Motor neuron (in vitro differentiated cells): ENCODE data around the gene GDPGP1. TPM values are rescaled to one million over a fixed set of nuclear protein-coding genes. Genes with fewer than 3 reads are reported as not detected.

Source experiments
- ATAC-seq, 8 experiments: fragments of 200-7000 bp; cut with Tn5 transposase; replicated peaks in 6 of 8; 2 replicates each; pipeline ENCODE4 v1.8.0; 2021; ENCODE audit warnings: mild to moderate bottlenecking in 8 of 8, moderate library complexity in 8 of 8
- H3K27ac ChIP-seq, 2 donors: fragments of 250-450 bp; sonication (Bioruptor Pico); 2 replicates each; pipeline ENCODE4 v1.9.0; 2021; ENCODE audit warnings: antibody characterized with exemption in 2 of 2, mild to moderate bottlenecking in 2 of 2, moderate library complexity in 1 of 2
- H3K4me1 ChIP-seq, 2 donors: fragments of 250-450 bp; sonication (Bioruptor Pico); replicated peaks in 1 of 2; 2 replicates each; pipeline ENCODE4 v1.6.1; 2021; ENCODE audit warnings: antibody characterized with exemption in 2 of 2, mild to moderate bottlenecking in 2 of 2, moderate library complexity in 1 of 2
- H3K4me3 ChIP-seq, 5 donors: fragments of 250-450 bp; sonication (Bioruptor Pico); 2 replicates each; pipeline ENCODE4 v1.9.0; 2021; ENCODE audit warnings: antibody characterized with exemption in 5 of 5, mild to moderate bottlenecking in 5 of 5, moderate library complexity in 4 of 5
- WGBS, 10 experiments: fragments of 450-650 bp; shearing (Covaris generic); methylation state at CpG; one replicate each; pipeline ENCODE4 v1.0.0; 2022; 5-methylcytosine and 5-hydroxymethylcytosine counted together
- in situ Hi-C, 9 experiments: fragments of 400-800 bp; cut with MboI; loops; one replicate each; pipeline ENCODE4 v1.15.0; 2021; ENCODE audit warnings: low sequenced_read_pairs in 9 of 9, low pct_unique_long_range_greater_than_20kb in 2 of 9; ENCODE audit not compliant: unreplicated experiment in 9 of 9
- total RNA-seq, 8 experiments: library from RNA; unstranded; fragments of 300-600 nt; gene quantifications; 2 replicates each; pipeline versions ENCODE4 v1.2.3 to v1.2.4, GENCODE V29; 2022

Gene GDPGP1
- total RNA-seq, 8 experiments from 2014 or later: 2.2 to 7.2 (median 6.3) TPM

- in situ Hi-C loops: loop anchor here in 1 of 9 experiments (10.0 kb wide), 1 partner anchor 58 kb away; no protein-coding TSS in a partner anchor
- no peak for ATAC-seq
- Histone ChIP-seq H3K27ac (no peak overlapping the region), H3K4me1 (no peaks in the 10 kb centered on the region), H3K4me3 (no peak overlapping the region)
- WGBS, 10 experiments: 71 to 100% (median 86%) methylated on average over 1 to 2 of the region's 2 CpGs; no CpG with 5 or more reads in 1 of the 10 experiments
Measured at GRCh38 chr15:90222547-90222946, 11.5 kb upstream of the GDPGP1 start.

- 69 to 100% (median 93%) methylated on average over 1 to 15 of the region's 22 CpGs; no CpG with 5 or more reads in 2 of the 10 experiments for WGBS, 10 experiments
- Histone ChIP-seq H3K4me3 (no peak overlapping the region), H3K4me1 (no peaks in the 10 kb centered on the region), H3K27ac (no peak overlapping the region)
- ATAC-seq: no peak
- in situ Hi-C loops: loop anchor here in 1 of 9 experiments (10.0 kb wide), 1 partner anchor 59 kb away; no protein-coding TSS in a partner anchor
Measured at GRCh38 chr15:90223441-90224165, 10.4 kb upstream of the GDPGP1 start.

GRCh38 chr15:90225047-90225446 is 9.0 kb upstream of the GDPGP1 start:
- no peaks in the 10 kb centered on the region for H3K4me1 ChIP-seq
- no peak overlapping the region for H3K27ac ChIP-seq
- no peak for ATAC-seq
- WGBS, 10 experiments: 83 to 91% methylated on average over 3 to 6 of the region's 17 CpGs; no CpG with 5 or more reads in 8 of the 10 experiments
- in situ Hi-C loops: loop anchor here in 1 of 9 experiments (10.0 kb wide), 1 partner anchor 60 kb away; no protein-coding TSS in a partner anchor
- H3K4me3 ChIP-seq: no peak overlapping the region

- in situ Hi-C loops: loop anchor here in 1 of 9 experiments (10.0 kb wide), 1 partner anchor 61 kb away; no protein-coding TSS in a partner anchor
- WGBS, 10 experiments: 59 to 100% (median 91%) methylated on average over 2 to 10 of the region's 18 CpGs; no CpG with 5 or more reads in 1 of the 10 experiments
- Histone ChIP-seq H3K27ac (no peak overlapping the region), H3K4me1 (no peaks in the 10 kb centered on the region), H3K4me3 (no peak overlapping the region)
- ATAC-seq: no peak
Measured at GRCh38 chr15:90225504-90226234, 8.3 kb upstream of the GDPGP1 start.

GRCh38 chr15:90227336-90227735 is 6.7 kb upstream of the GDPGP1 start:
- Histone ChIP-seq H3K4me3 (no peak overlapping the region), H3K27ac (no peak overlapping the region), H3K4me1 (no peaks in the 10 kb centered on the region)
- no peak for ATAC-seq
- 87 to 100% (median 93%) methylated on average over 1 to 7 of the region's 7 CpGs; no CpG with 5 or more reads in 7 of the 10 experiments for WGBS, 10 experiments
- in situ Hi-C loops: loop anchor here in 1 of 9 experiments (10.0 kb wide), 1 partner anchor 63 kb away; no protein-coding TSS in a partner anchor

- in situ Hi-C loops: loop anchor here in 1 of 9 experiments (10.0 kb wide), 1 partner anchor 63 kb away; no protein-coding TSS in a partner anchor
- peak in 4 of 8 experiments; percentile 11 to 19 (median 14) for ATAC-seq
Measured at GRCh38 chr15:90227816-90228772, 5.9 kb upstream of the GDPGP1 start.

GRCh38 chr15:90228960-90229359 is 5.0 kb upstream of the GDPGP1 start:
- H3K4me3 ChIP-seq: no peak overlapping the region
- no peaks in the 10 kb centered on the region for H3K4me1 ChIP-seq
- no peak overlapping the region for H3K27ac ChIP-seq
- in situ Hi-C loops: loop anchor here in 1 of 9 experiments (10.0 kb wide), 1 partner anchor 64 kb away; no protein-coding TSS in a partner anchor
- WGBS, 10 experiments: 80 to 100% (median 95%) methylated on average over 1 to 2 of the region's 15 CpGs; no CpG with 5 or more reads in 6 of the 10 experiments
- ATAC-seq: no peak

More at GRCh38 chr15:90227816-90228772, 5.9 kb upstream of the GDPGP1 start:
- no peak overlapping the region for H3K27ac ChIP-seq
- 90 to 100% (median 94%) methylated on average over 1 to 5 of the region's 38 CpGs; no CpG with 5 or more reads in 5 of the 10 experiments for WGBS, 10 experiments
- no peak overlapping the region for H3K4me3 ChIP-seq
- H3K4me1 ChIP-seq: no peaks in the 10 kb centered on the region

- H3K4me3 ChIP-seq: no peak overlapping the region
- in situ Hi-C loops: no loop called here
- no peak overlapping the region for H3K27ac ChIP-seq
- 67 to 100% (median 82%) methylated on average over 1 to 7 of the region's 12 CpGs; no CpG with 5 or more reads in 4 of the 10 experiments for WGBS, 10 experiments
- ATAC-seq: no peak
- peaks cover 3 to 4% of the 10 kb centered on the region in 2 donors for H3K4me1 ChIP-seq
Measured at GRCh38 chr15:90230071-90230494, 3.9 kb upstream of the GDPGP1 start.

GRCh38 chr15:90230610-90231009 is 3.4 kb upstream of the GDPGP1 start:
- no peak for ATAC-seq
- no peak overlapping the region for H3K27ac ChIP-seq
- WGBS, 10 experiments: 62 to 78% (median 70%) methylated on average over 2 to 3 of the region's 8 CpGs; no CpG with 5 or more reads in 7 of the 10 experiments
- in situ Hi-C loops: no loop called here
- H3K4me3 ChIP-seq: no peak overlapping the region
- peaks cover 3 to 4% of the 10 kb centered on the region in 2 donors for H3K4me1 ChIP-seq

GRCh38 chr15:90231028-90232017 is 2.7 kb upstream of the GDPGP1 start:
- Histone ChIP-seq H3K4me1 (peaks cover 3 to 4% of the 10 kb centered on the region in 2 donors), H3K4me3 (no peak overlapping the region), H3K27ac (no peak overlapping the region)
- 72 to 100% (median 79%) methylated on average over 3 to 17 of the region's 27 CpGs; no CpG with 5 or more reads in 2 of the 10 experiments for WGBS, 10 experiments
- no peak for ATAC-seq
- in situ Hi-C loops: no loop called here

GRCh38 chr15:90232196-90232595 is 1.8 kb upstream of the GDPGP1 start:
- no peak for ATAC-seq
- Histone ChIP-seq H3K4me1 (peaks cover 3 to 4% of the 10 kb centered on the region in 2 donors), H3K4me3 (peak overlapping the region in 2 of 5 donors; percentile 56 to 88), H3K27ac (no peak overlapping the region)
- in situ Hi-C loops: no loop called here
- 60 to 100% (median 85%) methylated on average over 2 to 12 of the region's 13 CpGs; no CpG with 5 or more reads in 4 of the 10 experiments for WGBS, 10 experiments
